HG03135 (cell line): ENCODE results near the gene HSD17B14.

ENCODE experiments used
- ATAC-seq: cut with Tn5 transposase; IDR thresholded peaks from one replicate; pipeline ENCODE4 v1.9.1; 2021; ENCODE audit warnings: mild to moderate bottlenecking, moderate library complexity; ENCODE audit not compliant: unreplicated experiment

The HSD17B14 gene

DNA sequence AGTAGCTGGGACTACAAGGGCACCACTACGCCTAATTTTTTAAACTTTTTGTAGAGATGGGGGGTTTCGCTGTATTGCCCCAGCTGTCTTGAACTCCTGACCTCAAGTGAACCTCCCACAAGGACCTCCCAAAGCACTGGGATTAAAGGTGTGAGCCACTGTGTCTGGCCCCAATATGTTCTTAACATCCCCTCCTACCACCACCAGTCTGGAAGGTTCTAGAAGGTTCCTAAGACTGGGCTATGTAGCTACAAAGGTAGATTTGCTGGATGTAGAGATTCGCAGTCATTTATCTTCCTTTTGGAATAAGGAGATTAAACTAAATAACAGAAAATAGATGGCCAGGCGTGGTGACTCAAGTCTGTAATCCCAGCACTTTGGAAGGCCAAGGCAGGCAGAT, 5.3 kb downstream of the HSD17B14 start:
- ATAC-seq: no peak

GRCh38 chr19:48830088-48830487, 6.2 kb downstream of the HSD17B14 start:
- no peak for ATAC-seq

DNA sequence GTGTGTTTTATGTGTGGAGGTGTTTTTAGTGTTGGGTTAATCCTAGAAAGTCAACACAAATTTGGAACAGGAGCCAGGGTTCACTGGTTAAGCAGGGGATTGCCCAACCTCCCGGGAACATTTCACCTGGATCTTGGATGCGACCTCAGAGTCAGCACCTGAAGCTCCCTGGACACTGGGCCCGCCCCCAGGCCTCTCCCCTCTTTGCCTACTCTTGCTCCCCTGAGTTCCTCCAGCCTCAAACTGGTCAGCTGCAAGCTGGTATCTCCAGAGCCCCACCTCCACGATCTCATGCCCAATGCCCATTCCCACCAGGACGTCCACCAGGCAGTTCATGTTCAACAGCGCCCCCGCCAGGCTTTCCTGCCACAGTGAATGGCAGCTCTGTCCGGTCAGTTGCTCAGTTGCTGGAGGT, 9.7 kb downstream of the HSD17B14 start:
- no peak for ATAC-seq

DNA sequence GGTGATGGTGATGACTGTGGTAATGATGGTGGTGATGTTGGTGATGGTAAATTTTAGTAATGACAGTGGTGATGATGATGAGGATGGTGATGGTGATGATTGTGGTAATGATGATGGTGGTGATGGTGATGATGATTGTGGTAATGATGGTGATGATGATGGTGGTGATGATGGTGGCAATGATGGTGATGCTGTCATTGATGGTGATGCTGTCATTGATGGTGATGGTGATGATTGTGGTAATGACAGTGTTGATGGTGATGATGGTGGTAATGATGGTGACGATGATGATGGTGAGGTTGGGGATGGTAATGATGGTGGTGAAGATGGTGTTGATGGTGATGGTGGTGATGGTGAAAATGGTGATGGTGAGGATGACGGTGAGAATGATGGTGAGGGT, 13.8 kb downstream of the HSD17B14 start:
- no peak for ATAC-seq

DNA sequence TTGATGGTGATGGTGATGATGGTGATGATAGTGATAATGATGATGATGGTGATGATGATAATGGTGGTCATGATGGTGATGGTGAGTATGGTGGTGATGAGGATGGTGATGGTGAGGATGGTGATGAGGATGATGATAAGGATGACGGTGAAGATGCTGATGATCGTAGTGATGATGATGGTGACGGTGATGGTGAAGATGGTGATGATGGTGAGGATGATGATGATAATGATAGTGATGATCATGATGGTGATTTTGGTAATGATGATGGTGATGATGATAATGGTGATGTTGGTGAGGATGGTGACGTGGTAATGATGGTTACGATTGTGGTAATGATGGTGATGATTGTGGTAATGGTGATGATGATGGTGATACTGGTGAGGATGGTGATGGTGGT, 14.7 kb downstream of the HSD17B14 start:
- ATAC-seq: no peak

GRCh38 chr19:48819366-48819816, 16.9 kb downstream of the HSD17B14 start:
- ATAC-seq: no peak

GRCh38 chr19:48818234-48818820, 18.0 kb downstream of the HSD17B14 start:
- ATAC-seq: no peak

- ATAC-seq: no peak
These were observed 18.6 kb downstream of the HSD17B14 start for GRCh38 chr19:48817585-48818124.

DNA sequence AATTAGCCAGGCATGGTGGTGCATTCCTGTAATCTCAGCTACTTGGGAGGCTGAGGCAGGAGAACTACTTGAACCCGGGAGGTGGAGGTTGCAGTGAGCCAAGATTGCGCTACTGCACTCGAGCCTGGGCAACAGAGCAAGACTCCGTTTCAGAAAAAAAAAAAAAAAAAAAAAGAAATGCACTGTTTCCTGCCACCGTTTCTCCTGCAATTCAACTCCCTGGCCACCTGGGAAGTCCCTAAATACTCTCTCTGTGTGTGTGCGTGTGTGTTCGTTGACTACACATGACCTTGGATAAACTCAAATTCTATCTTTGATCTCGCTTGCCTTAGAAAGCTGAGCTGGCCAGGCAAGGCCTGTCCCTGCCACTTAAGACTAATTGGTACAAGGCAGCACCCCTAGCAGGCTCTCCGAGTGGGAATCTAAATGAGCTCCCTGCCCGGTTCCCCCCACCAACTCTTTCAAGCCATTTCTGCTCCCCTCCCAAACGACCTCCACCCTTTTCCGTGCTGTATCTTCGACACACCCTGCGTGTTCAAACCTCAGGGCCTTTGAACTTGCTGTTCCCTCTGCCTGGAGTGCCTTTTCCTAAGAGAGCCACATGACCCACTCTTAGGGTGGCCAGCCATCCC, 20.3 kb downstream of the HSD17B14 start:
- ATAC-seq: no peak

GRCh38 chr19:48814895-48815294, 21.4 kb downstream of the HSD17B14 start:
- no peak for ATAC-seq

DNA sequence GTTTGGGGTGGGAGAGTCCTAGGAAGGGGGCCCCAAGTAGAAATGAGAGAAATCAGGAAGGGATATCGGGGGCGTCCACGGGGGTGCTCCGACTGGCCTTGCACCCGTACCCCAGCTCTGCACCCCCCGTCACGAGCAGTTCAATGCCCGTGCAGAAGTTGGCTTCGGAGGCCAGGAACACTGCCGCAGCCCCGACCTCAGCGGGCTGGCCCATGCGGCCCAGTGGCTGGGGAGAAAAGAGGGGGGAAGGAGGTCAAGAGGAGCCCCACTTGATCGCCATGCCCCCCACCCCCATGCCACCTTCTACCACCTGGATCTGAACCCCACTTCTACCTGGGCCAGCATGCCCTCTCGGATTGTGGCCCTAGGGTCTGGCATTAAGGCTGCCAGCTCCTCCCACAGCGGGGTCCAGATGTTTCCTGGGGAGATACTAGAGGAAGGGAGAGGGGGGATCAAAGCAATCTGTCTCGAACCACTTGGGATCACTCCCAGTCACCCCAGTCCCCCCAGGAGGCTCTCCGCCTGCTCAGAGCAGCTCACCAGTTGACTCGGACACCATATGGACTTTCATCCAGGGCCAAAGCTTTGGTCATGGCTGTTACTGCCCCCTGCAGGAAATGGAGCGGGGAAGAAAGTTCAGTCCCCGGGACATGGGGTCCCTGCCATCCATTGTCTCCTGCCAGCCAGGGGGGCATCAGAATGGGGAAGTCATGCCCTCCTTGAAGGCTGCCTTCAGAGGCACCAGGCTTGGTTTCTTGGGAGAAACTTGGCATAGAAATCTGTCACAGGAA, 23.0 kb downstream of the HSD17B14 start:
- no peak for ATAC-seq

GRCh38 chr19:48812094-48812929, 24.0 kb downstream of the HSD17B14 start:
- no peak for ATAC-seq

DNA sequence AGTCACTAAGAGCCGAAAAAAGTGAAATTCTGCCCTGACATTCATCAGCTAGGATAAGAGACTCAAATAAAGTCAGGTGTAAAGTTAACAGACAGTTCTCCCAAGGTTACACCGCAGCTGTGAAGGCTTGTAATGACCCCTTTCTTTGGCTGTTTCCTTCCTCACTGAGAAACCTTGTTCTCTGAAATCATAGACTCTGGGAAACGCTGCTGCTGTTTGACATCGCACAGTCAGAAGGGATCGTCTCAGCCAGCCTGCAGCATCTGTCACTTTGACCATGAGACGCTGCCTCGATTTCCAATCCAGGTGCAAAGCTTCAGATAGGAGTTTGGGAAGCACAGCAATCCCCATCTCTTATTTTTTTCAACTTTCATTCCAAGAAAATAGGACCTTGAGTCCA, 26.1 kb downstream of the HSD17B14 start:
- no peak for ATAC-seq

- no peak for ATAC-seq
These were observed 28.5 kb downstream of the HSD17B14 start for GRCh38 chr19:48807590-48808308.

DNA sequence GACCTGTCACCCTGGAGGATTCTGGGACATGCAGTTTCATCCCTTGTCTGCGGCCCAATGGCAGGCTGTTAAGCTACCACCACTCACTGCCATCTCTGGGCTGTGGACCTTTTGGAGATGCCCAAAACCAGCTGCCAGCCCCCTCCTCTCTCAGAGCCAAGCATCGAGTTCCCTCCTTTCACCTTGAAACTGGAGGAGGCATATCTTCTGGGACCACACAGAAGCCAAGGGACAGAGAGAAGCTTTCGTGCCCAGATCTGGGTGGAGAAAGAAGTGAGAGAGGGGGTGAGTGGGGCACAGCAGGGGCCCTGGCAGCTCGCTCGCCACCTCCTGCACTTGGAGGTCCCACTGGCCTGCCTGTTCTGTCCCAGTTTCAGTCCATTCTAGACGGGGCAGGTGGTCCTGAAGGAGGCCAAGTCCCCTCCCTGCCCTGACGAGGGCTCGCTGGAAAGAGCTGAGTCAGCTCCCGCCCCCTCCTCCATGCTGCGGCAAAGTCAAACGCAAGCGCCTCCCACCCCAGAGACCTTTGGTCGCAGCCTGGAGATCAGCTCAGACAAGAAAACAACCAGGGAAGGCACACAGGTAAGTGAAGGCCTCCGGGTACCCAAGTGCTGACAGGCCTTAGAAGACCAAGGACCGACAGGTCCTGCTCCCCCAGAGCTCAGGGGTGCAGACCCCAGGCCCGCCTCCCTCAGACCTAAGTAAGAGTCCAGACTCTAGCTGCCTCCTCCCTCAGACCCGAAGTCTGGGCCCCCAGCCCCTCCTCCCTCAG, 29.3 kb downstream of the HSD17B14 start:
- ATAC-seq: no peak

DNA sequence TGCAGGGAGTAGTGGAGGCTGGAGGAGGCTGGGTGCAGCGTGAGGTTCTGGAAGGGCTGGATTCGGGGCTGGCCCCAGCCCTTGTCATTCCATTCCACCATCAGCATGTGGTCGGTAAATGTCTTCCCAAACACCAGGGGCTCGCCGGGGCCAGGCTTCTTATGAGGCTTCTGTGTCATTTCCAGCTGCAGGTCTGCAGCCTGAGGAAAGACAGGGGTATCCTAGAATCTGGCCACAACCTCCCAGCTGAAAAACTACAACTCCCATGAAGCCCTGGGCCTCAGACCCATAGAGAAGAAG, 29.8 kb downstream of the HSD17B14 start:
- no peak for ATAC-seq

- no peak for ATAC-seq
These were observed 30.8 kb downstream of the HSD17B14 start for GRCh38 chr19:48805452-48805851.

- no peak for ATAC-seq
These were observed 31.8 kb downstream of the HSD17B14 start for GRCh38 chr19:48804496-48804895.

DNA sequence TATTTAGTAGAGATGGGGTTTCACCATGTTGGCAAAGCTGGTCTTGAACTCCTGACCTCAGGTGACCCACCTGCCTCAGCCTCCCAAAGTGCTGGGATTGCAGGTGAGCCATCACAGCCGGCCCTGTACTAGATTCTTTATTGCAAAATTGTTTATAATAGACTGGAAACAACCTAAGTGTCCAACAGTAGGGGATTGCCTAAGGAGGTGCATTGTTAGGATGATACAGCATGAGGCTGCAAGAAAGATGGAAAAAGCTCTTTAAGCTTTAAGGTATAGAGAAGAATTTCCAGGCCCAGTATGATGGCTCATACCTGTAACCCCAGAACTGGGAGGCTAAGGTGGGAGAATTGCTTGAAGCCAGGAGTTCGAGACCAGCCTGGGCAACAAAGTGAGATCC, 33.7 kb downstream of the HSD17B14 start:
- no peak for ATAC-seq
